HG02588 (cell line): ENCODE results near the gene GOLGA6A.
"Not testable (repeated sequence)": the region's sequence is repeated elsewhere in the genome, so short reads cannot be mapped to it uniquely, and the experiment has no call there.

Experiments
- ATAC-seq: cut with Tn5 transposase; IDR thresholded peaks from one replicate; pipeline ENCODE4 v1.9.1; 2021; ENCODE audit warnings: mild to moderate bottlenecking, moderate library complexity; ENCODE audit not compliant: unreplicated experiment

Gene GOLGA6A

DNA sequence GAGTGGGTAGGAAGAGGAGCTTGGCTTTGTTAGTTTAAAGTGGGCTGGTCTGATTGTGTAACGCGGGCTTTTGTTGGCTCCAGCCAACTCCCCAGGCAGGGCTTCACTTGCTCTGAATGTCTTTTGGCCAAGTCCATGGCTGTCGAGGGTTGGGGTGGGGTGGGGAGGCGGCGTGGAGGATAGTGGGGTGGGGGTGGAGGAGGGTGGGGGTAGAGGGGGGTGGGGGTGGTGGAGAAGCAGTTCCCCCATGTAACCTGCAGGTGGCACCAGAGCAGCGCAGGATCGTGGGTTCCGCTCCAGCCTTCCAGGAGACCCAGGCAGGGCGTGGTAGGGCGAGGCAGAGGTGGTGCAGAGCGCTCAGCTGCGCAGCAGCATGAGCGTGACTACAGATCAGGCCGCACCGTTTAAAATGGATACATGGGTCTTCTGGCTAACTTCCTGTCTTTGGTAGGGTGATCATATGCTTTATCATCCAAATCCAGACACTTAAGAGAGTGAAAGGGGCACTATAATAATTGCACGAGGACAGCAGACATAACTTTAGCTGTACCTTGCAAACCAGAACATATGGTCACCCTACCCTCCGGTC, 28.3 kb downstream of the GOLGA6A start:
- ATAC-seq: no peak

DNA sequence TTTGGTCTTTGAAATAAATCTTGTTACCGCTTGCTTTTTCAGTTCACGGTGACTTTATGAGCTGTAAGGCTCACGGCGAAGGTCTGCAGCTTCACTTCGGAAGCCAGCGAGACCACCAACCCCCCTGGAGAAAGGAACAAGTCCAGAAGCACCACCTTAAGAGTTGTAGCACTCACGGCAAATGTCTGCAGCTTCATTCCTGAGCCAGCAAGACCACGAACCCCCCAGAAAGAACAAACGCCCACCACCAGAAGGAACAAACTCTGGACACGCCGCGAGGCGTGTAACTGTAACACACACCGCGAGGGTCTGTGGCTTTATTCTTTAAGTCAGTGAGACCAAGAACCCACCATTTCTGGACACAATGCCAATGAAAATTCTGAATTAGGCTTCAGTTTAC, 28.8 kb downstream of the GOLGA6A start:
- ATAC-seq: no peak

DNA sequence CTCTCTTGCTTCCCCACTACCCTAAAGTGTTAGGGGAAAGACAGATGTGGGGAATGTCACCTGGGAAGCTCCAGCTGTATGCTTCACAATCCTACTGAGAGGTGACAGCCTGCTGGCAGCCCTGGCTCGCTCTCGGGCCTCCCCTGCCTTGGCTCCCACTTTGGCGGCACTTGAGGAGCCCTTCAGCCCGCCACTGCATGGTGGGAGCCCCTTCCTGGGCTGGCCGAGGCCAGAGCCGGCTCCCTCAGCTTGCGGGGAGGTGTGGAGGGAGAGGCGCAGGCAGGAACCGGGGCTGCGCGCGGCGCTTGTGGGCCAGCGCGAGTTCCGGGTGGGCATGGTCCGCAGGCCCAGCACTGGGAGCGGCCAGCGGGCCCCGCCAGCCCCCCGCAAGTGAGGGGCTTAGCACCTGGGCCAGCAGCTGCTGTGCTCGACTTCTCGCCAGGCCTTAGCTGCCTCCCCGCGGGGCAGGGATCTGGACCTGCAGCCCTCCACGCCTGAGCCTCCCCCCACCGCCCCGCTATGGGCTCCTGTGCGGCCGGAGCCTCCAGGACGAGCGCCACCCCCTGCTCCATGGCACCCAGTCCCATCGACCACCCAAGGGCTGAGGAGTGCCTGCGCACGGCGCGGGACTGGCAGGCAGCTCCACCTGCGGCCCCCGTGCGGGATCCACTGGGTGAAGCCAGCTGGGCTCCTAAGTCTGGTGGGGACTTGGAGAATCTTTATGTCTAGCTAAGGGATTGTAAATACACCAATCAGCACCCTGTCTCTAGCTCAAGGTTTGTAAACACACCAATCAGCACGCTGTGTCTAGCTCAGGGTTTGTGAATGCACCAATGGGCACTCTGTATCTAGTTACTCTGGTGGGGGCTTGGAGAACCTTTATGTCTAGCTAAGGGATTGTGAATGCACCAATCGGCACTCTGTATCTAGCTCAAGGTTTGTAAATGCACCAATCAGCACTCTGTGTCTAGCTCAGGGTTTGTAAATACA, 29.8 kb downstream of the GOLGA6A start:
- ATAC-seq: not testable (repeated sequence)

DNA sequence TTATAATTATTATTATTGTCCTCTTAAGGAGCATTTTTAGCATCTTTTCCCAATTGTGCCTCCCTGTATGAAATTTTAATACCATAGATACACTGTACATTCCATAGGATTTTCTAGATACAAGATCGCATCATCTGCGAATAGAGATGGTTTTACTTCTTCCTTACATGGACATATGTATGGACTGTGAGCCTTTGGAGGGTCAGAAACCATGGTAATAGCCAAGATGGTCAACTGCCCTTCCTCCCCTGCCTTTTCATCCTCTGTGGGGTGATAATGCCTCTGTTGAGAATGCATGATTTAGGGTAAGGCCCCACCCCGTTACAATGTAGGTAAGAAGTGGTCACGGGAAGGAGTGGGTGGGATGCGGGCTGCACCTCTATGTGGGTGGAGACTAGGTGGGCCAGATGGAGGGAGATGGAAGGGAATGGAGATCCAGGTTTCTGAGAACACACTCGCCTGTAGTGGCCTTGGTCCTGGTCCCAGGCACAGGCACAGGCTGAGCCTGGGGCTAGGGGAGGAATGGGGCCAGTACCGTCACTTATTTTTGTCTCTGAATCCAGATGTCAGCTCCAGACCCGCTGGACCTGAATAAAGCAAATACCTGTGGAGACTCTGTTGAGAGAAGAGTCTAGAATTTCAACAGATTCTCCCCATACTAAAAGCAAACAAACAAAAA, 31.7 kb downstream of the GOLGA6A start:
- ATAC-seq: no peak

DNA sequence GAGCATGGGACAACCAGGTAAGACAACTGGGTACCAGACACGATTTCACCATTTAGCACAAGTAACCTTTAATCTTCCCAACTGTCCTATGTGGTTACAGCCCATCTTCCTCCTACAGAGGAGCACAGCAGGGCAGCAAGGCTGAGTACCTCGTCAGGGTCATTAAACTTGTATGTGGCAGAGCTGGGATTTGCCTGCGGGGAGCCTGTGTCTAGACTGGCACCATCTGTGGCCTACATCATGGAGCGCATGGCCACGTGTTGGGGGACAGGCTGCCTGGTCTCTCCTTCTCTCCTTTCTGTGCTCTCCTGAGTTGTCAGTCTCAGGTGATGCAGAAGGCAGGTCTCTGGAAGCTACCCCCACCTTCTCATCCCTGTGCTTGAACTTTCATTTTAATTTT, 32.2 kb downstream of the GOLGA6A start:
- ATAC-seq: no peak

DNA sequence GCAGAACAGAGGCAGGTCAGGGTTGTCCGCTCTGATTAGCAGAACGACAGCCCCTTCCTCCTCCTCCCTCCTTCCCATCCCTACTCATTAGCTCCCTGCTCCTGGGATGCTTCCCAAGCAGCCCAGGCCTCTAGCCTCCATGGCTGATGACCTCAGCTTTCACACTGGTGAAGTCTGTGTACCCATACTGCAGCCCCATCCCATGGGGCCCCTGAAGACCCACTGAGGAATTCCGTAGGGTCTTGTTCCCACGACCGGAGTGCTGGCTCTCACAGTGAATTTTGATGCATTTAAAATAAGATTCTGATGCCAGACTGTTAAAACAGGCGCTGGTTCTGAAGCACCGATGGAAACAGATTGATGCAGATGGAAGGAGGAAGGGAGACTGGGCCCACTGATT, 36.1 kb downstream of the GOLGA6A start:
- ATAC-seq: no peak

DNA sequence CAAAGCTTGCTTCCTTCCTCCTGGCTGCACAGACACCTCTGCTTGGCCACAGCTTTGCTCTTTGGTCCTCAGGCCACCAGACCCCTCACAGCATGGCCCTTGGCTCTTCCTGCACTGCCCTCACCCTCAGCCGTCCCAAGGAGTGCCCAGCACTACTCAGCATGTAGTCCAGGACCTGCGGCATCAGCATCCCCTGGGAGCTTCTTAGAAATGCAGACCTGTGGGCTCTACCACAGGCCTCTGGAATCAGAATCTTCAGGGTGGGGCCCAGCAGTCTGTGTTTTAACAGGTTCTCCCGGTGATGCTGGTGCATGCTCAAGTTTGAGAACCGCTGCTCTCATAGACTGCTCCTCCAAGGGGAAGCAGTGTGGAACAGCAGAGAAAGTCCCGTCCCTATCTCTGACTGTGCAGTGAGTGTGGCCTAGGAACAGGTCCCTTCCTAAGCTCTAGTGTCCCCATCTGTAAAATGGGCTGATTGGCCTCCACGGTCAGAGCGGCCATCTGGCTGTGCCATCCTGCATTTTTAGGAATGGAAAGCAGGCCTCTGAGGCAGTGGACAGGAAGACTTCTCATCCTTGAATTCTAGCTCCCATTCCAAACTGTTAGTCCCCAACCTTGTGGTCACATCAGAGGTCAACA, 36.6 kb downstream of the GOLGA6A start:
- ATAC-seq: no peak

DNA sequence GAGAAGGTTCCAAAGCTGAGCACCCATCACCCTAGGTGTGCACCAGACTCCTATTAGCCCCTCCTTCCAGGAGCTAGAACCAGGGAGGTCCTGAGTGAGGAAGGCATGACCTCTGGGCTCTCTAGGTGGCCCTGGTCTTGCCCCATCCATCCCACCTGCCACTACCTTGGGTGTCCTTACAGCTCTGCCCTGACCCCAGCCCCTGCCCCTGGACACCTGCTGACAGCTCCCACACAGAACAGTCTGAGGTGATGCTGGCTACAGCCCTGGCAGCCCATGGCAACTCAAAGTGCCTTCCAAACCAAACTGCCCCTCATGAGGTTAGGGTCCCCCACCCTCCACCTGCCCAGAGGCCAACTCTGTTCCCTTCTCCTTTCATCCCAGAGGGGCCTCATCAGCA, 37.2 kb downstream of the GOLGA6A start:
- ATAC-seq: no peak

DNA sequence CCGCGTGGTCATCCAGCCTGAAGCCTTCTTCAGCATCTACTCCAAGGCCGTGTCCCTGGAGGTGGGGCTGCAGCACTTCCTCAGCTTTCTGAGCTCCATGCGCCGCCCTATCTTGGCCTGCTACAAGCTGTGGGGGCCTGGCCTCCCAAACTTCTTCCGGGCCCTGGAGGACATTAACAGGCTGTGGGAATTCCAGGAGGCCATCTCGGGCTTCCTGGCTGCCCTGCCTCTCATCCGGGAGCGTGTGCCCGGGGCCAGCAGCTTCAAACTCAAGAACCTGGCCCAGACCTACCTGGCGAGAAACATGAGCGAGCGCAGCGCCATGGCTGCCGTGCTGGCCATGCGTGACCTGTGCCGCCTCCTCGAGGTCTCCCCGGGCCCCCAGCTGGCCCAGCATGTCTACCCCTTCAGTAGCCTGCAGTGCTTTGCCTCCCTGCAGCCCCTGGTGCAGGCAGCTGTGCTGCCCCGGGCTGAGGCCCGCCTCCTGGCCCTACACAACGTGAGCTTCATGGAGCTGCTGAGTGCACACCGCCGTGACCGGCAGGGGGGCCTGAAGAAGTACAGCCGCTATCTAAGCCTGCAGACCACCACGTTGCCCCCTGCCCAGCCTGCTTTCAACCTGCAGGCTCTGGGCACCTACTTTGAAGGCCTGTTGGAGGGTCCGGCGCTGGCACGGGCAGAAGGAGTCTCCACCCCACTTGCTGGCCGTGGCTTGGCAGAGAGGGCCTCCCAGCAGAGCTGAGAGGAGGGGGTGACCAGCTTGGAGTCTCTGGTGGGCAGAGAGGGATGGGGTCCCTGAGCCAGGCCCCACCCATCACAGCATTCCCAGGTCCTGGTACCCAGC, 37.9 kb downstream of the GOLGA6A start:
- no peak for ATAC-seq

DNA sequence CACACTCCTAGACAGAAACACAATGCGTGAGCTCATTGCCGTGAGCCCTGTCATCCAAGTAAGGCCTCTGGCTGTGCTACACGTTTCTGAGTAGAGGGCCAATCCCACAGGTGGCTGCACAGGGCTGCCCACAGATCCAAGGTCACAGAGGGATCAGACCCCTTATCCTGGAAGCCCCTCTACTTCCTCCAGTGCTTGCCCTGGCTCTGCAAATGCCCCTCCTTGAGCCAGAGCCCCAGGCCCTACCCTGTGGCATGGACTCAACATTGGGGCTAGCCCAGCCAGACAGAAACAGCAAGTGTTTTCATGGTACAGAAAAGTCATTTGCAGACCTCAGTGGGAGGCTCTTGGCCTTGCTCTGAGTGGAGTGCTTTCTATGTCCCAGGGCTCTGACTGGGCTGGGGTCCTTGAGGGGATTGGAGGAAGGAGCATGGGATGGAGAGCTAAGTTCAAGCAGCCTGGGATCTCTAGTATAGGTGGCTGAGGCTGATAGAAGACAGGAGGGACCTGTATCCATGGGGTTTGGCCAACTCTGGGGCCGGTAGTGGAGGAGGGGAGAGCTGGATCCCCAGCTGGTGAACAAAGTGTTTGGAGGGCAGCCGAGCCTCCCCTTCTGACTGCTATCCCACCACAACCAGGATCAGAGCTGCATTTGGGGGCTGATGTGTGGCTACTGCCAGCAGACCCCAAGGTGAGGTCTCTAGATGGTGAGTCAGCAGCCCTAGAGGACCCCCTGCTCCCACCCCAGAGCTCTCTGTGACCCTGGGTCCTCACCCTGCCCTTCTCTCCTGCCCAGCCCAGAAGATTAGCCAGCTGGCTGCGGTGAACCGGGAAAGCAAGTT, 38.7 kb downstream of the GOLGA6A start:
- ATAC-seq: no peak

DNA sequence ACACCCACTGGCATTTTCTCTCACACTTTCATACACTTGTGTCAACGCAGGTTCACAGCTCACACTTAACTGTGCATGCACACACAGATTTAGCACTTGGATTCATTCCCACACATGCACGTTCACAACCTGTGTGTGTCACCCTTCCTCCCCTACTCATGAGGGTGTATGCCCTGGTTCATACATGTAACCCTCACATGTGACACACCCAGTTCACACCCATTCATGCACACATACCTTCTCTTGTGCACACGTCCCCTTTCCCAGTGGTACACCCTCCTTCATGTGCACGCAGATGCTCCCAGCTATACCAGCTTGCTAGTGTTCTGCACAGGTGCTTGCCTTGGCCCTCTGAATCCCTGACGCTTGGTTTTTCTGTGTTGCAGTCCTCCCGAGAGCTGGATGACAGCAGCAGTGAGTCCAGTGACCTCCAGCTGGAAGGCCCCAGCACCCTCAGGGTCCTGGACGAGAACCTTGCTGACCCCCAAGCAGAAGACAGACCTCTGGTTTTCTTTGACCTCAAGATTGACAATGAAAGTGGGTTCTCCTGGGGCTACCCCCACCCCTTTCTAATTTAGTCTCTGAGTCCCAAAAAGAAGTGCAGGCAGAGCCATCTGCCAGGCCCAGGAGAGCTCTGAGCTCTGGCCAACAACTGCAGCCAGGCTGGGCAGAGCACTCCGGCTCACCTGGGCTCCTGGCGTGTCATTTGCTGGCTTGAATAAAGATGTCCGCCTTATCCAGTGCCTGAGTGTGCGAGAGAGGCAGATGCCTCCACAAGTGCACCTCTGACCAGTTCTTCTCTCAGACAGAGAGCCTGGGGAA, 39.5 kb downstream of the GOLGA6A start:
- ATAC-seq: no peak

DNA sequence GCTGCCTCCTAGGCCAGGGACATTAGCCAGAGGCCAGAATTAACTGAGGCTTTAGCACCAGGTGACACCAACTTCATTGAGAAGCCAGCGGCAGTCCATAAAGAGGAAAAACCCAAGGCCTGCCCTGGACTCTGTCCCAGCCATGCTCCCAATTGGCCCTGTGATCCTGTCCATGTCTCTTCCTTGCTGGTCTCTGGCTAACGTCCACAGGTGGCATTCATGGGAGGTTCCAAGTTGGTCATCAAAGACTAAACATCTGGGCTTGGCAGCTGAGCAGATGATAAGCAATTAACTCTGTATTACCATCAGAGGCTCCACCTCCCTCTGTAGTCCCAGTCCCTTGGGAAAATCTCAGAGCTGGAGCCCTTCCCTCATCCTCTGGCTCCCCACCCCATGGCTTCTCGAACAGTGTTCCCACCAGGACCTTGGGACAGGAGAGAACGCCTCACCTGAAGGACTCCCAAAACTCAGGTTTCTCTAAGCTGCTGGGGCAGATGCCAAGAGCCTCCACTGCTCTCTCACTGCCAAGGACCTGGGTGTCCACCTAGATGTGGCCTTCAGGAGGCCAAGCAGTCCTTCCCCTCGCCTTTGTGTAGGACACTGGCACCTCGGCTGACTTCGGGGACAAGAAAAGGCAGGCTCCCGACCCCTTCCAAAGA, 40.4 kb downstream of the GOLGA6A start:
- ATAC-seq: no peak

DNA sequence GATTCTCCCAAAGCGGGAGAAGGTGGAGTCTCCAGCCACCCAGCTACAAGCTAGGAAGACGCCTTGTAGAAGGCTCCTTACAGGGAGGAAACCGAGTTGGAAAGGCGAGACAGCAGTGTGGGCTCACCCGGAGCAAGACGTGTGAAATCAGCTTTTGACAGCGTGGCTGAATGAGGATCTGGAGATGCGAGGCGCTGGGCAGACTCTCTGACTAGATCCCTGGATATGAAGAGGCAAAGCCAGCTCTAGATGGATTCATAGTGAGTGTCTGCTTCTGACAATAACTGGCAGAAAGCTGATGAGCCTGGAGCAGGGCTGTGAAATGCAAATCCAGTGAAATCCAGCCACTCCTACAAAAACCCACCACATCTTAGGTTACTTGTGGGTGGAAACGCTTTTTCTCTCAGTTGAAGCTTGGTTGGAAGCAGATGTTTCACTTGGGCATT, 41.0 kb downstream of the GOLGA6A start:
- no peak for ATAC-seq

DNA sequence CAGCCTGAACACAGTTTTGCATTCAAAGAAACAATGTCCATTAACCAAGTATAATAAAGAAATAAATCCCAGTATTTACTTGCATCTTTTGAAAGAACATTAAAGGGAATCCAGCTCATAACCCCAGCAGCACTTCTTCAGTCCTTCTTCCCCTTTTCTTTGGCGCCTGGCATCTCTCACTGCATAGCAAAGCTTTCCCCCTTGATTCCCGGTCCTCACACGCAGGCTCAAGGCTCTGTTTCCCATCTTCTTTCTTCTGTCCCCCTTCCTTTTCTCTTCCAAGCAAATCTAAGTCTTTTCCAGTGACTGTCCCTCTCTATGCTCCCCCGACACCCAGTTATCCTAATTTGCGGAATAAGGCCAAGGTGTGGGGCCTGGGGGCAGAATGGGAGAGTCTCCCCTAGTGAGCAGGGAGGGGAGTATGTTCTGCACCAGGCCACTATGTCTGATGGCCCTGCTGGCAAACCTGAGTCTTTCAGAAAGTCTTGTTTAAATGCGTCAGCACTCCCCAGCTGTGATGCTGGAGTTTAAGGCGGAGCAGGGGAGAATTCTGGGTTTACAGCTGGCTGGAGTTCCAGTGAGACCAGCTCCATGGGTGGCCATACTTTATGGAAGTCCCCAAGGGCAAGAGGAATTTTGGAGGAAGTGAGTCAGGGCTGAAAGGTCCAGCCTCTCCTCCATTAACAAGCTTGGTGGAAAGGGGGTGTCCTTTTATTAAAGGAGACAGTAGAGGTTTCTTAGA, 42.1 kb downstream of the GOLGA6A start:
- ATAC-seq: no peak

DNA sequence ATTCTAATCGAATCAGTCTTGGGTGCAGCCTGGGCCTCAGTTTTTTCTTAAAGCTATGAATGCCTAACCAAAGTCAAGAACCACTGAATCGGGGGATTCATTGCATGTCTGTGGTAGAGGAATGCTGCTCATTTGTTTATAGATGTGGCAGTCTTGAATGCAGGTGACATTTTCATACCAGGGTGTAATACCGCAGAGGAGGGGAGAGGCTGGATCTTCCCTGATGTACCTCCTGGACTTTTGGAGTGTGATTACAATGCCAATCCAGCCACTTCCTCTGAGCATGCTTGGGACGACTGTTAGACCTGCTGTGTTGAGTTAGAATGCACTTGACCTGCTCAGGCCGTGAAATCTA, 42.7 kb downstream of the GOLGA6A start:
- ATAC-seq: no peak

DNA sequence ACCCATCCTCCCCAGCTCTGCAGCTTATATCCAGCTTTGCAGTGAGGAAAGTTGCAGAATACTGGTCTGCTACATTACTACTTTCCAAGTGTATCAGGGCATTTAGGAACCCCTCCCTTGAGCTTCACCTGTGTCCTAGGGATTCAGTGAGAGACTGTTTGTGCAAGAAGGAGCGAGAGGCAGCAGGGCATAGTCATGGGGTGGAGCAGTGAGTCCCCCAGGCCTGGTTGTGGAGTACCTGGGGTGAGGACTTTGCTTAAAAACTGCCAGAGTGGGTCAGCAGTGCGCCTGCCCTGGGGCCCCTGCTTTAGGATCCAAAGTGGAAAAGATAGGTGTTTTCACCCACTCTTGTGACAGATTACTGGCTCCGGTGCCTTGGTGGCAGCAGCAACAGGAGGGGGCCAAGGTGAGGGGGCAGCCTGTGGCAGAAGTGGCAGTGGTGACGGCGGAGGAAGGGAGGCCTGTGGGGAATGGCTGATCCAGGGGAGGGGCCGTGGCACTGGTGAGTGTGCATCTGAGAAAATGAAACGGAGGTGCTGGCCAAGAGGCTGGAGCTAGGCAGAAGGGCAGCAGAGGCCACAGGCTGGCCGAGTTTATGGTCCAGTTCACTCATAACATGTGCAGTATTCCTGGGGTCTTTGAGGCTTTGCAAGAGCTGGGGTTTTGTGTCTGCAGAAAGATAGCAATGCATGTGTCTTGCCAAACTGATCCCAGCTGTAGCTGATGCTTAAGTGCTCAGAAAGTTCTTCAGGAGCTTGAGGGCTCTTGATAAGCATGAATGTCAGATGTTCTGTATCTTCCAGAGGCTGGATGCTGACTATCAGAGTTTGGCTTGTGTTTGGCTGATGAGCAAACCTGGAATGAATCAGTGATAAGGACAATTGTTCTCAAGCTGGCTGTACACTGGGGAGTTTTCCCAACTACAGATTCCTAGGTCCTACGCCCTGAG, 43.4 kb downstream of the GOLGA6A start:
- ATAC-seq: no peak
